RPMI8226 (cell line): ENCODE results near the gene KMT2B.
"Not testable (repeated sequence)": the region's sequence is repeated elsewhere in the genome, so short reads cannot be mapped to it uniquely, and the experiment has no call there.

Source experiments
- DNase-seq: peaks from one replicate; pipeline ENCODE4 v3.0.0-alpha.2; 2015

Gene KMT2B

GRCh38 chr19:35757749-35758608 lies 40.2 kb downstream of the KMT2B start, which contains the start of gene PROSER3:
PROSER3 (plus strand) TSS chr19:35758176; CDS start chr19:35758216, 40 bp downstream.
- DNase-seq = peak; percentile 97

- DNase-seq = no peak
Observed at GRCh38 chr19:35759697-35760096, 41.9 kb downstream of the KMT2B start.

- no peak for DNase-seq
Observed at GRCh38 chr19:35760711-35761349, 43.0 kb downstream of the KMT2B start.

- DNase-seq = no peak
Observed at GRCh38 chr19:35764432-35765315, 46.9 kb downstream of the KMT2B start.

GRCh38 chr19:35766571-35767104 lies 48.8 kb downstream of the KMT2B start:
- no peak for DNase-seq

- no peak for DNase-seq
Observed at GRCh38 chr19:35767288-35768081, 49.7 kb downstream of the KMT2B start.

- DNase-seq = no peak
Observed at GRCh38 chr19:35768082-35768421, 50.2 kb downstream of the KMT2B start.

GRCh38 chr19:35772362-35772761 lies 54.6 kb downstream of the KMT2B start:
- DNase-seq = not testable (repeated sequence)

GRCh38 chr19:35773020-35773806 lies 55.4 kb downstream of the KMT2B start:
- DNase-seq = no peak

- DNase-seq = no peak
Observed at GRCh38 chr19:35774274-35775045, 56.7 kb downstream of the KMT2B start.

GRCh38 chr19:35775046-35775297 lies 57.2 kb downstream of the KMT2B start:
- no peak for DNase-seq

- peak; percentile 98 for DNase-seq
Observed at GRCh38 chr19:35775298-35776101, 57.7 kb downstream of the KMT2B start, which contains the start of gene ARHGAP33. ARHGAP33 (plus strand) TSS chr19:35775564; CDS start chr19:35775659, 95 bp downstream.

GRCh38 chr19:35776102-35776788 lies 58.4 kb downstream of the KMT2B start:
- DNase-seq = no peak

- no peak for DNase-seq
Observed at GRCh38 chr19:35777086-35777841, 59.5 kb downstream of the KMT2B start.

- no peak for DNase-seq
Observed at GRCh38 chr19:35777961-35778360, 60.2 kb downstream of the KMT2B start.

GRCh38 chr19:35779033-35779432 lies 61.2 kb downstream of the KMT2B start:
- DNase-seq = no peak

- DNase-seq = no peak
Observed at GRCh38 chr19:35780058-35780457, 62.3 kb downstream of the KMT2B start.

GRCh38 chr19:35780717-35781116 lies 62.9 kb downstream of the KMT2B start:
- DNase-seq = no peak
